C4-2B (cell line): Measurements from ENCODE around the gene PRG3.

Experiments
- ZFX ChIP-seq: fragments of 450-650 bp; IDR thresholded peaks from 2 replicates; pipeline ENCODE4 v1.6.1; 2017
- TF ChIP-seq, protein P1 (sequence below): fragments of 450-650 bp; conservative IDR thresholded peaks from 2 replicates; pipeline ENCODE4 v1.5.1; 2017; ENCODE audit warnings: mild to moderate bottlenecking

DNA sequence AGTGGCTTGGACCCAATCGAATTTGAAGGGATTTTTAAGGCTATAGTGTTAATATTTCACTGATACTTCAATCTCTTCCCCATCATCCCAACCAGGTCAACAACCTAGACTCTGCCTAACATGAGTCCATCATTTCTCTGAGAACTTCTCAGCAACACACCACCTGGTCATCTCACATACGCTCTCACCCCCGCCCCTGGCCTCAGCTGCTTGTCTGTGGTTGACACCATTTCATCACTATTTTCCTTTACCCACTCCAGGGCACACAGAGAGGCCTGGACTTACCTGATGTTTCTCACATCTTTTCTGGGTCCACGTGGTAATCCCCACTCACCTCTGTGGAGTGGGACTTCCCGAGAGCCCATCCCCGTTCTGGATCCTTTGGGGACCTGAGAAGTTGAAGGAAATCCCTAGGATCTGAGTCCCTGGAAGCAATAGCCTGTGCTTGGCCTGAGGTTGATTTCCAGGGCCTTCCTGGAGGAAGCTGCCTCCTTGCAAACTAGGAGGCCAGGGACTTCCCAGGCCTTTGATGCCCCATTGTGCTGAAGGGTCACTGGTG, 39.6 kb downstream of the PRG3 start:
- TF ChIP-seq, protein P1, sequence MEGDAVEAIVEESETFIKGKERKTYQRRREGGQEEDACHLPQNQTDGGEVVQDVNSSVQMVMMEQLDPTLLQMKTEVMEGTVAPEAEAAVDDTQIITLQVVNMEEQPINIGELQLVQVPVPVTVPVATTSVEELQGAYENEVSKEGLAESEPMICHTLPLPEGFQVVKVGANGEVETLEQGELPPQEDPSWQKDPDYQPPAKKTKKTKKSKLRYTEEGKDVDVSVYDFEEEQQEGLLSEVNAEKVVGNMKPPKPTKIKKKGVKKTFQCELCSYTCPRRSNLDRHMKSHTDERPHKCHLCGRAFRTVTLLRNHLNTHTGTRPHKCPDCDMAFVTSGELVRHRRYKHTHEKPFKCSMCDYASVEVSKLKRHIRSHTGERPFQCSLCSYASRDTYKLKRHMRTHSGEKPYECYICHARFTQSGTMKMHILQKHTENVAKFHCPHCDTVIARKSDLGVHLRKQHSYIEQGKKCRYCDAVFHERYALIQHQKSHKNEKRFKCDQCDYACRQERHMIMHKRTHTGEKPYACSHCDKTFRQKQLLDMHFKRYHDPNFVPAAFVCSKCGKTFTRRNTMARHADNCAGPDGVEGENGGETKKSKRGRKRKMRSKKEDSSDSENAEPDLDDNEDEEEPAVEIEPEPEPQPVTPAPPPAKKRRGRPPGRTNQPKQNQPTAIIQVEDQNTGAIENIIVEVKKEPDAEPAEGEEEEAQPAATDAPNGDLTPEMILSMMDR, result no peak
- TF ChIP-seq ZFX, result no peak
